Stomach (tissue), 9 donors: Measurements from ENCODE around the gene SPG7. TPM values are rescaled to one million over a fixed set of nuclear protein-coding genes. Genes with fewer than 3 reads are reported as not detected.

Experiments
- DNase-seq, 2 donors: peaks; one replicate each; pipeline versions ENCODE4 v3.0.0 to v3.0.0-alpha.2; 2013 to 2019
- H3K27ac ChIP-seq, 5 donors: fragments of 200-600 bp in 4 of 5; sonication (generic) in 4 of 5; one replicate each; pipeline ENCODE4 v1.5.1; 2013 to 2019; ENCODE audit warnings: mild to moderate bottlenecking in 1 of 5, moderate library complexity in 1 of 5
- H3K27me3 ChIP-seq, 3 donors: fragments of 200-600 bp; sonication (generic); one replicate each; pipeline ENCODE4 v1.5.1; 2017 to 2019; ENCODE audit warnings: mixed run types in 1 of 3
- H3K36me3 ChIP-seq, 4 donors: fragments of 200-600 bp; sonication (generic); 1 replicate in 3 of 4; 2 replicates in 1 of 4; pipeline ENCODE4 v1.5.1; 2016 to 2019
- H3K4me1 ChIP-seq, 4 donors: fragments of 200-600 bp; sonication (generic); one replicate each; pipeline ENCODE4 v1.5.1; 2016 to 2019
- H3K4me3 ChIP-seq, 4 donors: fragments of 200-600 bp; sonication (generic) in 3 of 4; one replicate each; pipeline ENCODE4 v1.5.1; 2016 to 2019; ENCODE audit warnings: mild to moderate bottlenecking in 1 of 4
- H3K9me3 ChIP-seq, 4 donors: fragments of 200-600 bp; sonication (generic); one replicate each; pipeline ENCODE4 v1.5.1; 2016 to 2019
- EP300 ChIP-seq: sonication (generic); formaldehyde crosslinking; IDR thresholded peaks from one replicate; pipeline ENCODE4 v1.6.1; 2017; ENCODE audit warnings: antibody characterized with exemption
- POLR2A ChIP-seq, 4 donors: fragments of 450-650 bp; IDR thresholded peaks; one replicate each; pipeline ENCODE4 v1.6.1; 2016; ENCODE audit warnings: antibody characterized with exemption in 4 of 4, control low read depth in 2 of 4, mild to moderate bottlenecking in 1 of 4, moderate library complexity in 1 of 4
- POLR2AphosphoS5 ChIP-seq, 3 donors: sonication (generic); formaldehyde crosslinking; IDR thresholded peaks; one replicate each; pipeline ENCODE4 v1.6.1; 2016; ENCODE audit warnings: antibody characterized with exemption in 3 of 3
- WGBS, 5 donors: extraction: QIAGEN DNeasy Blood & Tissue Kit in 3 of 5; methylation state at CpG; one replicate each; pipeline versions ENCODE4 v1.1.5 to v1.1.7; 2013 to 2018; 5-methylcytosine and 5-hydroxymethylcytosine counted together
- intact Hi-C: fragments of 100-400 bp; cut with DNase I; formaldehyde crosslinking; loops from one replicate; pipeline ENCODE4 v1.15.1; 2023; ENCODE audit warnings: low total_unique reads
- polyA plus RNA-seq, 3 donors: library from polyadenylated mRNA; stranded (reverse); fragments of 200-250 nt; gene quantifications; one replicate each; pipeline ENCODE4 v1.2.3, GENCODE V29; 2013
- total RNA-seq, 5 donors: library from RNA; depleted of rRNA; stranded (reverse); fragments of >200 nt; gene quantifications; one replicate each; pipeline versions ENCODE4 v1.1.0 to v1.2.3, GENCODE V29; 2014 to 2016
- TF ChIP-seq, protein P1 (sequence below), 7 experiments: fragments of 450-650 bp in 4 of 7; fragments of 200-600 bp in 3 of 7; sonication (generic) in 3 of 7; IDR thresholded peaks; one replicate each; pipeline ENCODE4 v1.5.1; 2016 to 2019; ENCODE audit warnings: antibody characterized with exemption in 7 of 7, control low read depth in 2 of 7, mild to moderate bottlenecking in 1 of 7
- donor health status: healthy with polysubstance abuse.
- donor health status: Bipolar disorder and iron deficiency.
- donor health status: healthy.

The SPG7 gene
- total and polyA plus RNA-seq, 8 donors: 30.0 to 363 (median 157) TPM

DNA sequence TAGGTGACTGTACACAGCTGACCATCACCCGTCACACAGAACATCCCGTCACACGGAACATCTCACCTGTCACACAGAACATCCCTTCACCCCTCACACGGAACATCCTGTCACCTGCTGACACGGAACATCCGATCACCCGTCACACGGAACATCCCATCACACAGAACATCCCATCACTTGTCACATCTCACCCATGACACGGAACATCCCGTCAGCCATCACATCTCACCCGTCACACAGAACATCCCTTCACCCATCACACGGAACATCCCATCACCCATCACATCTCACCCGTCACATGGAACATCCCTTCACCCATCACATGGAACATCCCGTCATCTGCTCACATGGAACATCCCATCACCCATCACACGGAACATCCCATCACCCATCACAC is 71.1 kb downstream of the SPG7 start:
- Histone ChIP-seq H3K9me3 (no peaks in the 10 kb centered on the region), H3K4me3 (no peak overlapping the region), H3K36me3 (no peaks in the 10 kb centered on the region), H3K4me1 (peaks cover 32 to 50% (median 44%) of the 10 kb centered on the region in 4 donors), H3K27ac (no peak overlapping the region), H3K27me3 (peaks cover 18 to 40% (median 26%) of the 10 kb centered on the region in 3 donors)
- 91 to 94% (median 92%) methylated on average over 15 of the region's 15 CpGs for WGBS, 5 donors
- intact Hi-C loops: loop anchor here (10.0 kb wide), 1 partner anchor 65 kb away; no protein-coding TSS in a partner anchor
- DNase-seq: no peak
- TF ChIP-seq POLR2AphosphoS5 (IDR thresholded peaks at IDR 0.05): no peak
- no peak for TF ChIP-seq POLR2A (IDR thresholded peaks at IDR 0.05)
- no peak for TF ChIP-seq EP300
- TF ChIP-seq, protein P1, sequence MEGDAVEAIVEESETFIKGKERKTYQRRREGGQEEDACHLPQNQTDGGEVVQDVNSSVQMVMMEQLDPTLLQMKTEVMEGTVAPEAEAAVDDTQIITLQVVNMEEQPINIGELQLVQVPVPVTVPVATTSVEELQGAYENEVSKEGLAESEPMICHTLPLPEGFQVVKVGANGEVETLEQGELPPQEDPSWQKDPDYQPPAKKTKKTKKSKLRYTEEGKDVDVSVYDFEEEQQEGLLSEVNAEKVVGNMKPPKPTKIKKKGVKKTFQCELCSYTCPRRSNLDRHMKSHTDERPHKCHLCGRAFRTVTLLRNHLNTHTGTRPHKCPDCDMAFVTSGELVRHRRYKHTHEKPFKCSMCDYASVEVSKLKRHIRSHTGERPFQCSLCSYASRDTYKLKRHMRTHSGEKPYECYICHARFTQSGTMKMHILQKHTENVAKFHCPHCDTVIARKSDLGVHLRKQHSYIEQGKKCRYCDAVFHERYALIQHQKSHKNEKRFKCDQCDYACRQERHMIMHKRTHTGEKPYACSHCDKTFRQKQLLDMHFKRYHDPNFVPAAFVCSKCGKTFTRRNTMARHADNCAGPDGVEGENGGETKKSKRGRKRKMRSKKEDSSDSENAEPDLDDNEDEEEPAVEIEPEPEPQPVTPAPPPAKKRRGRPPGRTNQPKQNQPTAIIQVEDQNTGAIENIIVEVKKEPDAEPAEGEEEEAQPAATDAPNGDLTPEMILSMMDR (IDR thresholded peaks at IDR 0.05): no peak

DNA sequence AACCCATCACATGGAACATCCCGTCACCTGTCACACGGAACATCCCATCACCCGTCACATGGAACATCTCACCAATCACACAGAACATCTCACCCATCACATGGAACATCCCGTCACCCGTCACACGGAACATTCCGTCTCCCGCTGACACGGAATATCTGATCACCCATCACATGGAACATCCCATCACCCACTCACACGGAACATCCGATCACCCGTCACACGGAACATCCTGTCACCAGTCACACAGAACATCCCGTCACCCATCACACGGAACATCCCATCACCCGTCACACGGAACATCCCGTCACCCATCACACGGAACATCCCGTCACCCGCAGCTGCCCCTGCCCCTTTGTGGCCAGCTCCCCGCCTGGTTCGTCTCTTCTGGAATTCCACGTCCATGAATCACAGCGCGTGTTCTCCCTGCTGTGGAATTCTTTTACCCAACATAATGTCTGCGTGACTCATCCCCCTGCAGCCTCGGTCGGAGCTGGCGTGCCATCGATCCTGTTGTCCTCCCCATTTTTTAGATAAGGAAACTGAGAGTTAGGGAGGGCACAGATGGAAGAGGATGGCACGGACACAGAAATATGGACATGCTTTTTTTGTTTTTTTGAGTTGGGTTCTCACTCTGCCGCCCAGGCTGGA is 73.0 kb downstream of the SPG7 start:
- peaks cover 2 to 22% (median 9%) of the 10 kb centered on the region in 3 donors for H3K27me3 ChIP-seq
- H3K27ac ChIP-seq: peak overlapping the region in 1 of 5 donors; percentile 83
- DNase-seq: no peak
- 83 to 92% (median 87%) methylated on average over 32 to 33 of the region's 33 CpGs for WGBS, 5 donors
- H3K4me1 ChIP-seq: peaks cover 14 to 50% (median 31%) of the 10 kb centered on the region in 4 donors
- TF ChIP-seq, protein P1 (IDR thresholded peaks at IDR 0.05): no peak
- TF ChIP-seq POLR2AphosphoS5 (IDR thresholded peaks at IDR 0.05): no peak
- no peak for TF ChIP-seq POLR2A (IDR thresholded peaks at IDR 0.05)
- TF ChIP-seq EP300: no peak
- H3K4me3 ChIP-seq: no peak overlapping the region
- intact Hi-C loops: no loop called here
- no peaks in the 10 kb centered on the region for H3K36me3 ChIP-seq
- H3K9me3 ChIP-seq: no peaks in the 10 kb centered on the region

DNA sequence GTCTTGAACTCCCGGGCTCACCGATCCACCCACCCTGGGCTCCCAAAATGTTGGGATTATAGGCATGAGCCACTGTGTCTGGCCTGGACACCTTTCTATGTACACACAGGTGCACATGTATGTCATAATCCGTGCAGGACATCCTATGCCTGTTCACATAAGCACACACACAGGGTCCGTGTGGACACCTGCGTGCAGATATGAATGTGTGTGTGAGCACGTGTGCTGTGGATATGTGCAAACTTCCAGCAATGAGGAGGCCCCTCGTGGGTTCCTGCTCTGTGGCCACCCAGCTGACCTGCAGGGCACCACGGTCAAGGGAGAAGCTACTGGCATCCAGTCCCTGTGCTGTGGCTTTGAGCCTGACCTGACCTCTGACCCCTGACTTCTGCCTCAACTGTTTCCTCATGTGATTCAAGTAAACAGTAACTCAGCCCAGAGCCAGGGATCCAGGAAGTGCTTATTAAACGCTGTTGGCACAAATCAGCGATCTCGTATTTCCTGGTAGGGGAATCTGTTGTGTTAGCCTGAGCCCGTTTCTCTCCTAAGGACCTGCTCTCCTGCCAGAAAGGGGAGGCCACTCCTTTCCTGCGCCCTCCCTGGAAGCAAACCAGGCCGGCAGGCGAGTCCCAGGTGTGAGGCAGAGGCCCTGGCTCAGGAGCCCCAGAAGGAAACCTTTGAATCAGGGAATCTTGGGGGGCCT is 73.8 kb downstream of the SPG7 start:
- WGBS, 5 donors: 31 to 50% (median 46%) methylated on average over 13 to 15 of the region's 15 CpGs
- intact Hi-C loops: no loop called here
- DNase-seq: peak; percentile 76 to 80
- TF ChIP-seq, protein P1 (IDR thresholded peaks at IDR 0.05): no peak
- TF ChIP-seq POLR2A (IDR thresholded peaks at IDR 0.05): no peak
- TF ChIP-seq POLR2AphosphoS5 (IDR thresholded peaks at IDR 0.05): peak in 2 of 3 donors; percentile 53 to 85
- no peaks in the 10 kb centered on the region for H3K9me3 ChIP-seq
- H3K4me1 ChIP-seq: peaks cover 13 to 52% (median 28%) of the 10 kb centered on the region in 4 donors
- no peaks in the 10 kb centered on the region for H3K36me3 ChIP-seq
- H3K4me3 ChIP-seq: no peak overlapping the region
- peak overlapping the region; percentile 73 to 89 (median 76) for H3K27ac ChIP-seq
- H3K27me3 ChIP-seq: peaks cover 0 to 14% (median under 1%) of the 10 kb centered on the region in 3 donors

DNA sequence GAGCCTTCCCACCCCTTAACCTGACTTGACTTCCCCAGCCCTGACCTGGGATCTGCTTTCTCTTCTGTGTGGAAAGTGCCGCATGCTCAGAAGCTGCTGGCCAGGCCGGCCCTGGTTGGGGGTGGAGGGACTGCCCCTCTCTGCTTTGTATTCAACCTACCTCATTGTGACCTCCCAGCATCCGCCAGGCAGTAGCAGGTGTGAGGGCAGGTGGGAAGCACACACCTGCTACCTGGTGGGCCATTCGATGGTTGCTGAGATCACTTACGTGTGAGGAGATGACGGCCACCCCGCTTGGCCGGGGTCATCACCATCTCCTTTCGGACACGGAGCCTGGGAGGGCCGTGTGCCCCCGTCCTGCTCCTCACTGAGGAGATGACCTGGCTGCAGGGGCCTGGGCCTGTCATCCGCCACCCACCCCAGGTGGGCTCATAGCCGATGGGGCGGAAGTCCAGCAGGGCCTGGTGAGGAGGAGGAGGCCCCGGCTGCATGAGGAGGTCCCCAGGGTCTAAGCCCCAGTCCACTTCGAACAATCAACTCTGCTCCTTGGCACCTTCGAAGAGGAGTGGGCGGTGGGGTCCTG is 74.5 kb downstream of the SPG7 start:
- Histone ChIP-seq H3K36me3 (no peaks in the 10 kb centered on the region), H3K4me1 (peaks cover 13 to 52% (median 28%) of the 10 kb centered on the region in 4 donors), H3K27me3 (peaks cover 0 to 7% (median 0%) of the 10 kb centered on the region in 3 donors), H3K27ac (peak overlapping the region; percentile 73 to 89 (median 76)), H3K4me3 (no peak overlapping the region), H3K9me3 (no peaks in the 10 kb centered on the region)
- no peak for DNase-seq
- 84 to 94% (median 90%) methylated on average over 11 to 19 of the region's 19 CpGs for WGBS, 5 donors
- no peak for TF ChIP-seq POLR2A (IDR thresholded peaks at IDR 0.05)
- no peak for TF ChIP-seq POLR2AphosphoS5 (IDR thresholded peaks at IDR 0.05)
- no peak for TF ChIP-seq EP300
- TF ChIP-seq, protein P1 (IDR thresholded peaks at IDR 0.05): no peak
- intact Hi-C loops: no loop called here
